ENCODE data around the gene OSBPL3.

The OSBPL3 gene

DNA sequence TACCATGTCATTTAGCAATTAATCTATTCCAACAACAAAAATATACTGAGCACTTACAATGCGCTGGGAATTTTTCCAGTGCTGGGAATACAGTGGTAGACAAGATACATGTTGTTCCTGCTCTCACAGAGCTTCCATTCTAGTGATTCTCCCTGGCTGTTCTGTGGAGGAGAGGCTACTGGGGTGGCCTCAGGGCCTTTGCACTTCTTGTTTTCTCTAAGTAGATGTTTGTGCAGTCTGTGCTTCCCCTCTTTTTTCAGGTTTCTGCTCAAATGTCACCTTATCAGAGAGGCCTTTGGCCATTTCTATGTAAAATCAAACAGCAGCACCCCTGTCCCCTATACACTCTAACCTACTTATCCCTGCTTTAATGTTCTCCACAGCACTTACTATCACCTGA is 24.7 kb downstream of the OSBPL3 start:
- no peak for DNase-seq (ENCODE audit: low read depth in 2 of 2)

DNA sequence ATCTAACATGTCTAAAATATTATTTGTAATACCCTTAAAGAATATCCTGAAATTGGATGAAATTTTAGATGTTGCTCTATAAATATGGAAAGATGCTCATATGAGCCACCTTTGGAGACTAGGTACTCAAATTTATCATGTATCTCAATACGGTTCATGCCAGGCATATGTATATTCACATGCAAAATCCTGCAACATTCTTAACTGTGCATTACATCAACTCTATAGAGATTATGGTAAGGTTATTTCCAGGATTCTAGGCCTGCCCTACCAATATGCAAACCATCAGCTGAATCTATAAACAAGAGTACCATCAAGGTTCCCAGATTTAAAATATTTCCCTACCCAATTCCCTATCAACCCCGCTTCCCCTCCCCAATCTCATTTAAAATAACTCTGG is 27.5 kb downstream of the OSBPL3 start:
- no peak for DNase-seq (ENCODE audit: low read depth in 2 of 2)

GRCh38 chr7:24951441-24951980 is 28.5 kb downstream of the OSBPL3 start:
- no peak for DNase-seq (ENCODE audit: low read depth in 2 of 2)

DNA sequence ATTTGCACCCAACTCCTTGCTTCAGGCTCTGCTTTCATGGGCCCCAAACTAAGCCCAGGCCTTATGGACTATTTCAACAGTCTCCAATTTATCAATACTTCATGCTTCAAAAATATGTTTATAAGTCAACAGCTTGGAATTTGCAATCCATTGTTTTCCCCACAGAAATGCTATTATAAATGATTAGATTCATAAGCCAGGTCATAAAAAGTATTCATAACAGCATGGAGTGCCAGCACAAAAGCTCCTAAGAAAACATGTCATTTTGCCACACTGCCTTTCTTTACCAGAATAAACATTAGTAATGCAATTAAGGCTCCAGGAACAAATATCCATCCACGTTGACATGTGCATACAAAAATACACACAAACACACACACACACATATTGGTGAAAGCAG is 30.1 kb downstream of the OSBPL3 start:
- DNase-seq (ENCODE audit: low read depth in 2 of 2): no peak

DNA sequence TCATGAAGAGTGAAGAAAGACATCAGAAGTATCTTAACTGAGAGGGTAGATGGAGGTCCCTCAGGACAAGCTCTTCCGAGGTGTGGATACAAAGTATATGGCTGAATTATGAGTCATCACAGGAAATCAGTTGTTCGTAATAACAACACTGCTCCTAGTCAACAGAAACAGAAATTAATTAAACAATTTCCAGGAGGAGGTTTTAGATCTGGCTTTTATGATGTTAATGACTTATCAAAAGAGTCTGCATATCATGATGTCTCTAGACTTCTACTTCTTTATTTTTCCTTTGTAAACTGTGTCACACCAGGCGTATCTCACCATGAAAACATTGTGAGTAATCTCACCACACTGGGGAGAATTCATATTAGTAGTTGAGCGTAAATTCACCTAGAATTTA is 31.2 kb downstream of the OSBPL3 start:
- DNase-seq (ENCODE audit: low read depth in 2 of 2): no peak

DNA sequence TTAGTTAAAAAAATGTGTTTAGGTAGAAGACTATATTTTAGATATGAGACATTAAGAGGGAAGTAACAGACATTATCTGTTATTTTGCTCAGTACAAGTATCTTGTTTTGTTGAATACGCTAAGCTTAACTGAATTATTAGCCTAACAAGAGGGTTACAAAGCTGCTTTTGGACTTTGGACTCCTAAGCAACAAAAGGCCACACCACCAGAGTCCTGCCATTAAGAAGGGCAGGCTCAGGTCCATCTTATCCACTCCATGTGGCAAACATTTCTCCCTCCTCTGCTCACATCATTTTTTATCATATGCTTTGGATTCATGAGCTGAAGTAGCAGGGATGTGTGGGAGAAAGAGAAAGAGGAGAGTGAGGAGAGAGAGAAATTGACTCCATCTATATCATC is 33.5 kb downstream of the OSBPL3 start:
- DNase-seq (ENCODE audit: low read depth in 2 of 2): no peak

DNA sequence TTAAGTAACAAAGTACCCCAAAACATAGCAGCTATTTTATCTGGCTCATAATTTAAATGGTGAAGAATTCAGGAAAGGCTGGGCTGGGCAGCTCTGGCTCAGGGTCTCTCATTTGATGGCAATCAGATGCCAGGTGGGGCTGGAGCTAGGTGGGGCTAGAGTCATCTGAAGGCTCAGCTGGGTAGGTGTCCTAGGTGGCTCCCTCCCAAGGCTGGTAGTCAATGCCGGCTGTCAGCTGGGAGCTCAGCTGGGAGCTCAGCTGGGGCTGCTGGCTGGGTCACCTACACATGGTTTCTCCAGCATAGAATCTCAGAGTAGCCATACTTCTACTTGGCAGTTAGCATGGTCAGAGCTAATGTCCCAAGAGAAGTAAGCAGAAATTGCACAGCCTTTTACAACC is 34.1 kb downstream of the OSBPL3 start:
- no peak for DNase-seq (ENCODE audit: low read depth in 2 of 2)

DNA sequence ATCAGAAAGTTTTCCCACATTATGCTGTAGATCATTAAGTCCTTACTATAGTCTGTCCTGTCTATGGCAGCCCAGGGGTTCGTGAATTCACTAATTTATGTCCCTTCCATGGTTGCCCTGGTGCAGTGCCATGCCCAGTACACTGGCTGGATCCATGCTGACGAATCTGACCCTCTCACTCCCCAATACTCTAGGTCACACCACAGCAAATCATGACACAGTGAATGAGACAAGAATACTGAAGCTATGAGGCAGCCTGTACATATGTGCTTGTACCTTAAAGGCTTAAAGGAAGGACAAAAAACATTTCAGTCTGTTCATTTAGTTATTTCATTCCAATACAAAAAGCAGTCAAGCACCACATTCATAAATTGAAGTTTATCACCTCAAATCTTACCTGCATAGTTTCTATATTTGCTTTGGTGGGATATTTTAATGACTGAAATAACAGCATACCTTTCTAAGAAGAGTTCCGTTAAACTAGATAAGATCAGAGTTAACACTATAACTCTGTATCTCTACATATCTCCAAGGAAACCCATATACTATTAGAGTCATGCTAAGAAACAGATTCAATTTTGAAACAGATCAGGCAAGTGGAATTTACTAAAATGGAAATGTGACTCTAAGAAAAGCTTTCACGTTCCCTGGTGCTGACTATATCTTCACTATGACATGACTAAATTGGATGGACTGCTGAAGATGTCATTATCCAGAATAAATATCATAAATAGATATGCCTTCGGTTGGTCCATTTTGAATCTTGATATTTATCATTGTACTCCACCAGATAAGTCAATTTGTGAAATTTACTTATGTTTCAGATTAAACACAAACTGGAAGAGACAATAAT is 36.7 kb downstream of the OSBPL3 start:
- DNase-seq (ENCODE audit: low read depth in 2 of 2): no peak

GRCh38 chr7:24942226-24942625 is 37.8 kb downstream of the OSBPL3 start:
- DNase-seq (ENCODE audit: low read depth in 2 of 2): no peak

- no peak for DNase-seq (ENCODE audit: low read depth in 2 of 2)
Measured at GRCh38 chr7:24939416-24939815, 40.6 kb downstream of the OSBPL3 start.

DNA sequence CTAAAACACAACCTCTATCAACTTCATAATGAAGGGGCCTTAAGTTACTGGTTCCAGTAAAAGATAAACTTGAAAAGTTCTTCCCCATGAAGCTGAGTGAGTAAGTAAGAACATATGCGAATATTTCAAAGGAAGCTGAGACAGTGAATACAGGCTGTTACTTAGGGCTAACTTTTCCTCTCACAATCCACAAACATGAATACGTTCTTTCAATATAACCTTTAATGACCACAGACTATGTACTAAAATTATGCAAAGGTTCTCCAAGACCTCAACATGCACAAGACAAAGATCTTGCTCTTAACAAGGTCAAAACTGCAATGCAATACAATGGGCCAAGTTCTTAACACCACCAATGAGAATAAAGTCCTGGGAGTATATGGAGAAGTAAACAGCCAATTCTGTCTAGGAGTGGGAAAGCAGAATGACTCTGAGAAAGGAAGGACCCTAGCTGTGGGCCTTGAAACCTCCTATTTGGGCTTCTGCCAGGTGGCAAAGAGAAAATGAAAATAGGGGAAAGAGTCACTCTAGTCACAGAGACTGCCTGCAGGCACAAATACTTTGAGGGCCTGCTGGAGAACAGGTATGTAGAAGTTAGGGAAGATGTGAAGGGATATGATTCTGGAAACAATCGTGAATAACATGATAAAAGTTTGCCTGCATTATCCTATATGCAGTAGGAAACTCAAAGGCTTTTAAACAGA is 43.7 kb downstream of the OSBPL3 start:
- DNase-seq (ENCODE audit: low read depth in 2 of 2): no peak

DNA sequence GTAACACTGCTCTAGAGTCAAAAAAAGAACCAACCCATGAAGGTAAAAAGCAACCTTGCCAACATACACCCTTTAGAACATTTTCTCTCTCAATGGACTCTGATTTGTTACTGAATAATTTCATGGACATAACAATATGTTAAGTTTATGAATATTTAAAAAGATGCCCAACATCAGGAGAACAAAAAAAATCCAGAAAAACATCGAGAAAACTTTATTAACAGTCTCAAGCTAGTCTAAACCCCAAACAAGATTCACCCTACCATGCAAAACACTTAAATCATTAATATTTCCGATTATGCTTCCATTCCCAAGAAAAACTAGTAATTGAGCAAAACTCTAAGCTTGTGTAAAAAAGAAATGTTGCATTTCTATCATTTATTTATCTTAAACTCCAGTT is 46.7 kb downstream of the OSBPL3 start:
- no peak for DNase-seq (ENCODE audit: low read depth in 2 of 2)

DNA sequence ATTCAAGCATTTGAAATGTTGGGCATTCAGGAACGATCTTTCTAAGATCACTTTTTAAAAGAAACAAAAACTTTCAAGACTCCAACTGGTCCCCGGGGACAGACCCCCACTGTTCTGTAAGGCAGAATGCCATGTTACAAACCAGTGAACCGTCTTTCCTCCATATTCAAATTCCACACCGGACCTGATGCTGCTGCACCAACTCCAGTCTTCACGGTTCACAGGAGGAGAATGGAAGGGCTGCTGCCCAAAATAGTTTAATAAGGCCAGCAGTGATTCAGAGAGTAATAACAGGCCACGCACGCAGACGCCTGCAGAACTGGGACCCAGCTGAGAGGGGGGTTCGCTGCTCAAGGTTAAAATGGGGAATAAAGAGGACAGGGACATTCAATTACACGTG is 47.2 kb downstream of the OSBPL3 start:
- no peak for DNase-seq (ENCODE audit: low read depth in 2 of 2)

GRCh38 chr7:24932389-24932788 is 47.6 kb downstream of the OSBPL3 start:
- no peak for DNase-seq (ENCODE audit: low read depth in 2 of 2)

- DNase-seq (ENCODE audit: low read depth in 2 of 2): no peak
Measured at GRCh38 chr7:24931844-24932243, 48.1 kb downstream of the OSBPL3 start.

DNA sequence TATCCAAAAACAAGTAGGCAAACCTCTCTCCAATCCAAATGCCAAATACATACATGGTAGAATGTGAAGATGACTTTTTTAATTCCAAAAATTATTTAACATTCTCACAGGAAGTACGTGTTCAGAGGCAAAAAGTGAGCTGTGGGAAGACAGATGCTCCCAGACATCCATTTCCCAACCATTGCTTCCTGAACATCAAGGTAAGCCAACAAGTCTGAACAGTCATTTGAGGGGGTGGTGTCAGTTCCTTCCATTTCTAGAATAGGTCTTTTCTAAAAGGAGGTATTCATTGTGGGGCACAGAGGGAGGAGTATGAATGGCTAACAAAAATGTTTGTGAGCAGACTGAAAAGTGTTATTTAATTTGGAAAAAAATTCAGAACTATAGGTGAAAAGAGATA is 49.1 kb downstream of the OSBPL3 start:
- DNase-seq (ENCODE audit: low read depth in 2 of 2): no peak

- no peak for DNase-seq (ENCODE audit: low read depth in 2 of 2)
Measured at GRCh38 chr7:24926623-24927524, 53.1 kb downstream of the OSBPL3 start.

DNA sequence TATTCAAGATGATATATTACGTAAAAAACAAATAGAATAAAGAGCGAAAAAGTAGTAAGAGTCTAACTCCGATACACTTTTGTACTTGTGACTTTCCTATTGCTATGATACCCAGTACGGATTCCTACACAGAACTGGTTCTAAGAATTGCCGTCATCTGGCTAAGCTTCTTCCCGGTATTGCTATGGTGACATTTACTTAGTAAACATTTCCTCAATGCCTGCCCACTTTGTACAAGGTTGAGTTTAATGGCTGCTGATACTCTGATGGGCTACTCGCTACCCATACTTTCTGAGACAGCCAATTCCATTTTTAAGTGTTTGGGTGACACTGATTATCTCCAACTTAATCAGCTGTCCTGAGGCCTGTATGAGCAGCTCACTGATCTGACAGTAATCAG is 55.6 kb downstream of the OSBPL3 start:
- DNase-seq (ENCODE audit: low read depth in 2 of 2): no peak

GRCh38 chr7:24923172-24923865 is 56.7 kb downstream of the OSBPL3 start:
- DNase-seq (ENCODE audit: low read depth in 2 of 2): no peak

- DNase-seq (ENCODE audit: low read depth in 2 of 2): no peak
Measured at GRCh38 chr7:24922099-24922773, 57.7 kb downstream of the OSBPL3 start.

- no peak for DNase-seq (ENCODE audit: low read depth in 2 of 2)
Measured at GRCh38 chr7:24921362-24921679, 58.7 kb downstream of the OSBPL3 start.

Measured in stimulated activated CD8-positive, alpha-beta memory T cell treated with anti-CD3 and anti-CD28 coated beads, Interleukin-7, amount 100 ng/mL, for 4 hours (primary cell).